PC-9 (cell line): ENCODE measurements around the gene BTBD16. TPM values are rescaled to one million over a fixed set of nuclear protein-coding genes. Genes with fewer than 3 reads are reported as not detected.

Source experiments
- BruUV-seq: library from RNA; stranded (reverse); fragments of 400-500 nt; replicated peaks from 2 replicates; lab custom pipeline; 2021; lab: Mats Ljungman, UMichigan
- CTCF ChIA-PET: fragments of 300-600 bp; sonication (Branson Sonifier 250); formaldehyde crosslinking; loops from one replicate; lab custom pipeline; 2022; ENCODE audit warnings: antibody characterized with exemption; lab: Charles Lee
- POLR2A ChIA-PET: fragments of 300-600 bp; sonication (Branson Sonifier 250); formaldehyde crosslinking; loops from one replicate; lab custom pipeline; 2022; ENCODE audit warnings: antibody characterized with exemption; ENCODE audit not compliant: unreplicated experiment; lab: Charles Lee
- DNase-seq, 2 experiments: peaks; one replicate each; pipeline versions ENCODE4 v3.0.0 to v3.0.0-alpha.2; 2015 to 2022; ENCODE audit warnings: mixed read lengths in 1 of 2
- H2AFZ ChIP-seq: fragments of 200-600 bp; sonication (generic); 2 replicates; pipeline ENCODE4 v1.8.1; 2017; ENCODE audit warnings: antibody characterized with exemption
- H3F3A ChIP-seq: fragments of 200-600 bp; sonication (generic); 2 replicates; pipeline ENCODE4 v1.8.1; 2017; ENCODE audit warnings: antibody characterized with exemption, mild to moderate bottlenecking, low read depth; ENCODE audit not compliant: insufficient read depth
- H3K27ac ChIP-seq: fragments of 200-600 bp; sonication (generic); 2 replicates; pipeline ENCODE4 v1.6.1; 2016; ENCODE audit warnings: mixed run types
- H3K27me3 ChIP-seq: fragments of 200-600 bp; sonication (generic); 2 replicates; pipeline ENCODE4 v1.6.1; 2016; ENCODE audit warnings: low read depth, mixed run types; ENCODE audit not compliant: insufficient read depth
- H3K36me3 ChIP-seq: fragments of 200-600 bp; sonication (generic); 2 replicates; pipeline ENCODE4 v1.6.1; 2016; ENCODE audit warnings: low read depth, mixed run types
- H3K4me1 ChIP-seq: fragments of 200-600 bp; sonication (generic); replicated peaks from 2 replicates; pipeline ENCODE4 v1.6.1; 2016; ENCODE audit warnings: mixed run types; ENCODE audit not compliant: insufficient read depth
- H3K4me2 ChIP-seq: fragments of 200-600 bp; sonication (generic); 2 replicates; pipeline ENCODE4 v1.6.1; 2017; ENCODE audit warnings: mixed run types
- H3K4me3 ChIP-seq: fragments of 200-600 bp; sonication (generic); 2 replicates; pipeline ENCODE4 v1.6.1; 2016; ENCODE audit warnings: mixed run types
- H3K79me2 ChIP-seq: fragments of 200-600 bp; sonication (generic); 2 replicates; pipeline ENCODE4 v1.6.1; 2017; ENCODE audit warnings: low read depth, mixed run types
- H3K9me2 ChIP-seq: fragments of 200-600 bp; sonication (generic); 2 replicates; pipeline ENCODE4 v1.8.1; 2017; ENCODE audit warnings: mild to moderate bottlenecking; ENCODE audit not compliant: insufficient read depth
- H3K9me3 ChIP-seq: fragments of 200-600 bp; sonication (generic); 2 replicates; pipeline ENCODE4 v1.8.1; 2016; ENCODE audit warnings: low read depth; ENCODE audit not compliant: insufficient read depth
- H4K20me1 ChIP-seq: fragments of 200-600 bp; sonication (generic); 2 replicates; pipeline ENCODE4 v1.8.1; 2017; ENCODE audit not compliant: insufficient read depth
- CTCF ChIP-seq: fragments of 200-600 bp; sonication (generic); conservative IDR thresholded peaks from 2 replicates; pipeline ENCODE4 v1.6.1; 2017; ENCODE audit warnings: mixed run types, antibody characterized with exemption, mild to moderate bottlenecking, moderate library complexity
- EZH2 ChIP-seq: fragments of 200-600 bp; sonication (generic); IDR thresholded peaks from 2 replicates; pipeline ENCODE4 v1.8.0; 2017; ENCODE audit warnings: antibody characterized with exemption, low read depth
- intact Hi-C: fragments of 100-400 bp; cut with micrococcal nuclease; formaldehyde crosslinking; loops from one replicate; pipeline ENCODE4 v1.10.0; 2022; ENCODE audit not compliant: unreplicated experiment
- total RNA-seq: library from RNA; stranded (reverse); gene quantifications from 2 replicates; pipeline ENCODE4 v1.2.3, GENCODE V29; 2021

Gene BTBD16
- total RNA-seq, 1 experiment from 2014 or later = 0.37 TPM

DNA sequence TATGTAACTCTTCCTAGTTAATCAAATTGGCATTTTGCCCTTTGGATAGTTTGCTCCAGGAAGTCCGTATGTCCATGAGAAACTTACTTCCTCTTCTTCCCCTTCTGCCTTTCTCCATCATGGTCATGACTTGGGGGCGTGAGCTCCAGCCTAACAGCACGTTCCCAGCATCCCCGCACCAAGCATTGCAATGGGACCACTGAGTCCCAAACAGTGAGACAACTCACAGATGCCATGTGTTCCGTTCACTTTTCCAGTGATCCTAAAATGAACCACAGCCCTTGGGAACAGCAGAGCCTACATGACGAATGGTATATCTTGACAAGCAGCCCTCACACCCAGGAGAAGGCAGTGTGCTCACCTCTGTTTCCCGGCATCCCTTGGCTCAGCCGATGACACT is 10.7 kb downstream of the BTBD16 start:
- BruUV-seq = no TSS peak
- Histone ChIP-seq H3K27me3 (no peaks in the 10 kb centered on the region), H2AFZ (no peak overlapping the region), H3K36me3 (no peaks in the 10 kb centered on the region), H3K9me3 (no peaks in the 10 kb centered on the region), H4K20me1 (no peaks in the 10 kb centered on the region), H3F3A (no peaks in the 10 kb centered on the region), H3K4me2 (no peak overlapping the region), H3K79me2 (no peaks in the 10 kb centered on the region), H3K9me2 (no peaks in the 10 kb centered on the region), H3K27ac (no peak overlapping the region), H3K4me3 (no peak overlapping the region), H3K4me1 (peaks cover 7% of the 10 kb centered on the region)
- ChIA-PET POLR2A (no interaction called here), CTCF (interaction anchor here (1.7 kb wide), 1 partner anchor 17 kb away, joined by 4 read pairs; no protein-coding TSS in a partner anchor)
- no peak for DNase-seq
- no peak for TF ChIP-seq EZH2
- no peak for TF ChIP-seq CTCF
- intact Hi-C loops = no loop called here

- Histone ChIP-seq H3K79me2 (no peaks in the 10 kb centered on the region), H3K36me3 (no peaks in the 10 kb centered on the region), H3K27ac (no peak overlapping the region), H3F3A (no peaks in the 10 kb centered on the region), H3K4me3 (no peak overlapping the region), H3K4me2 (no peak overlapping the region), H3K9me2 (no peaks in the 10 kb centered on the region), H3K27me3 (no peaks in the 10 kb centered on the region), H4K20me1 (no peaks in the 10 kb centered on the region), H2AFZ (no peak overlapping the region), H3K4me1 (peaks cover 12% of the 10 kb centered on the region), H3K9me3 (no peaks in the 10 kb centered on the region)
- TF ChIP-seq CTCF = no peak
- TF ChIP-seq EZH2 = no peak
- ChIA-PET CTCF (interaction anchor here (1.7 kb wide), 1 partner anchor 17 kb away, joined by 4 read pairs; no protein-coding TSS in a partner anchor), POLR2A (no interaction called here)
- no peak for DNase-seq
- no TSS peak for BruUV-seq
- intact Hi-C loops = no loop called here
Measured at GRCh38 chr10:122282253-122282671, 11.2 kb downstream of the BTBD16 start.

DNA sequence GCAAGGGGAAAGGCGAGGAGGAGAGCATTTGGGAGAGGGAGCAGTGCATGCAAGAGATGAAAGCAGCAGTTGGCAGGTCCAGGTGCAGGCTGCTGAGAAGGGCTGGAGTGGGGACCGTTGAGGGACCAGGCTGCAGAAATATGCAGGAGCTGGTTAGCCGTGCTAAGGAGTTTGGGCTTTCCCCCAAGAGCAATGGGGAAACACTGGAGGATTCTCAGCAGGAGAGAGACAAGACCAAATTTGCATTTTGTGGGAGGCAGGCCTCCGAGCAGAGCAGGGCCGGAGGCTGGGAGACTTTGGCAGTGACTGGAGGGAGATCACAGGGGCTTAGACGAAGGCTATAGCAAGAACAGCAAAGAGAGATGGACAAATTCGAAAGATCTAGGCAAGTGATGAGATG is 11.8 kb downstream of the BTBD16 start:
- Histone ChIP-seq H3K27ac (no peak overlapping the region), H3F3A (no peaks in the 10 kb centered on the region), H4K20me1 (no peaks in the 10 kb centered on the region), H3K36me3 (no peaks in the 10 kb centered on the region), H3K9me3 (no peaks in the 10 kb centered on the region), H3K79me2 (no peaks in the 10 kb centered on the region), H3K27me3 (no peaks in the 10 kb centered on the region), H3K9me2 (no peaks in the 10 kb centered on the region), H3K4me3 (no peak overlapping the region), H3K4me1 (peaks cover 19% of the 10 kb centered on the region), H2AFZ (no peak overlapping the region), H3K4me2 (no peak overlapping the region)
- intact Hi-C loops = no loop called here
- BruUV-seq = no TSS peak
- no peak for DNase-seq
- CTCF ChIA-PET = interaction anchor here (1.7 kb wide), 1 partner anchor 16 kb away, joined by 4 read pairs; no protein-coding TSS in a partner anchor
- TF ChIP-seq EZH2 (no peak), CTCF (no peak)
- POLR2A ChIA-PET = no interaction called here
